ENCODE measurements around the gene RHEX. TPM values are rescaled to one million over a fixed set of nuclear protein-coding genes. Genes with fewer than 3 reads are reported as not detected.
"Not testable (repeated sequence)": the region's sequence is repeated elsewhere in the genome, so short reads cannot be mapped to it uniquely, and the experiment has no call there.

Gene RHEX
- total RNA-seq, 1 experiment from 2014 or later = 88.9 TPM

- no peak for TF ChIP-seq CTCF (IDR thresholded peaks at IDR 0.05; ENCODE audit: unreplicated experiment)
These were observed 2.2 kb upstream of the RHEX start for GRCh38 chr1:206050655-206051235.

GRCh38 chr1:206052231-206052865 lies 625 bp upstream of the RHEX start:
- Mint-ChIP-seq H3K4me3 (ENCODE audit: low read depth, unreplicated experiment) (peak overlapping the region; percentile 94), H3K27ac (ENCODE audit: unreplicated experiment) (peak overlapping the region; percentile 99), H3K4me1 (ENCODE audit: low read depth, unreplicated experiment) (peaks cover 86% of the 10 kb centered on the region), H3K36me3 (ENCODE audit: insufficient read depth, unreplicated experiment) (peaks cover 73% of the 10 kb centered on the region)
- CTCF ChIA-PET = interaction anchor here (0.9 to 2.3 kb wide), 5 partner anchors 13 to 134 kb away, joined by 3 to 6 read pairs (median 4); no protein-coding TSS in a partner anchor
- intact Hi-C loops (cut with micrococcal nuclease; ENCODE audit: unreplicated experiment); BruUV-seq (replicated peaks); H3K9me3 Mint-ChIP-seq (ENCODE audit: low read depth, unreplicated experiment); H3K27me3 Mint-ChIP-seq (ENCODE audit: unreplicated experiment); DNase-seq: not testable (repeated sequence)

More at GRCh38 chr1:206050655-206051235, 2.2 kb upstream of the RHEX start:
- Mint-ChIP-seq H3K27ac (ENCODE audit: unreplicated experiment) (peak overlapping the region; percentile 99), H3K27me3 (ENCODE audit: unreplicated experiment) (no peaks in the 10 kb centered on the region), H3K4me1 (ENCODE audit: low read depth, unreplicated experiment) (peaks cover 72% of the 10 kb centered on the region), H3K9me3 (ENCODE audit: low read depth, unreplicated experiment) (no peaks in the 10 kb centered on the region), H3K36me3 (ENCODE audit: insufficient read depth, unreplicated experiment) (peaks cover 63% of the 10 kb centered on the region), H3K4me3 (ENCODE audit: low read depth, unreplicated experiment) (peak overlapping the region; percentile 94)
- CTCF ChIA-PET = interaction anchor here (0.6 to 2.3 kb wide), 5 partner anchors 16 to 132 kb away, joined by 3 to 6 read pairs (median 3); no protein-coding TSS in a partner anchor
- peak; percentile 89 for DNase-seq
- no TSS peak for BruUV-seq (replicated peaks)
- intact Hi-C loops (cut with micrococcal nuclease; ENCODE audit: unreplicated experiment) = loop anchor here (1.0 kb wide), 1 partner anchor 20 kb away; no protein-coding TSS in a partner anchor

- Mint-ChIP-seq H3K36me3 (ENCODE audit: insufficient read depth, unreplicated experiment) (peaks cover 74% of the 10 kb centered on the region), H3K4me3 (ENCODE audit: low read depth, unreplicated experiment) (peak overlapping the region; percentile 94), H3K27ac (ENCODE audit: unreplicated experiment) (peak overlapping the region; percentile 99), H3K4me1 (ENCODE audit: low read depth, unreplicated experiment) (peaks cover 86% of the 10 kb centered on the region)
- DNase-seq; H3K9me3 Mint-ChIP-seq (ENCODE audit: low read depth, unreplicated experiment); BruUV-seq (replicated peaks); H3K27me3 Mint-ChIP-seq (ENCODE audit: unreplicated experiment); intact Hi-C loops (cut with micrococcal nuclease; ENCODE audit: unreplicated experiment): not testable (repeated sequence)
- CTCF ChIA-PET = interaction anchor here (0.6 to 1.9 kb wide), 2 partner anchors 18 to 69 kb away, joined by 5 to 6 read pairs; no protein-coding TSS in a partner anchor
These were observed 643 bp downstream of the RHEX start for GRCh38 chr1:206053616-206054015.

- not testable (repeated sequence) for H3K27me3 Mint-ChIP-seq (ENCODE audit: unreplicated experiment); H3K9me3 Mint-ChIP-seq (ENCODE audit: low read depth, unreplicated experiment); BruUV-seq (replicated peaks)
- peak; percentile 69 for DNase-seq
- Mint-ChIP-seq H3K36me3 (ENCODE audit: insufficient read depth, unreplicated experiment) (peaks cover 87% of the 10 kb centered on the region), H3K4me3 (ENCODE audit: low read depth, unreplicated experiment) (peak overlapping the region; percentile 94), H3K27ac (ENCODE audit: unreplicated experiment) (peak overlapping the region; percentile 94), H3K4me1 (ENCODE audit: low read depth, unreplicated experiment) (peaks cover 91% of the 10 kb centered on the region)
- CTCF ChIA-PET = interaction anchor here (0.6 to 3.7 kb wide), 10 partner anchors 10 to 200 kb away, joined by 3 to 19 read pairs (median 5); no protein-coding TSS in a partner anchor
- intact Hi-C loops (cut with micrococcal nuclease; ENCODE audit: unreplicated experiment) = loop anchor here (5.0 kb wide), 1 partner anchor 33 kb away; the partner anchor contains the start of gene CTSE
These were observed 2.2 kb downstream of the RHEX start for GRCh38 chr1:206055069-206055625.

- peak overlapping the region; percentile 94 for H3K4me3 Mint-ChIP-seq (ENCODE audit: low read depth, unreplicated experiment)
- H3K4me1 Mint-ChIP-seq (ENCODE audit: low read depth, unreplicated experiment) = peaks cover 91% of the 10 kb centered on the region
- BruUV-seq (replicated peaks) = TSS peak; percentile 81
- not testable (repeated sequence) for H3K27me3 Mint-ChIP-seq (ENCODE audit: unreplicated experiment); H3K9me3 Mint-ChIP-seq (ENCODE audit: low read depth, unreplicated experiment)
- H3K27ac Mint-ChIP-seq (ENCODE audit: unreplicated experiment) = peak overlapping the region; percentile 94
- CTCF ChIA-PET = interaction anchor here (0.6 to 3.7 kb wide), 10 partner anchors 11 to 201 kb away, joined by 3 to 19 read pairs (median 5); no protein-coding TSS in a partner anchor
- DNase-seq = peak; percentile 67
- intact Hi-C loops (cut with micrococcal nuclease; ENCODE audit: unreplicated experiment) = loop anchor here (1.0 to 5.0 kb wide), 4 partner anchors 7 to 71 kb away; partner anchors contain the start of gene CTSE
- peaks cover 93% of the 10 kb centered on the region for H3K36me3 Mint-ChIP-seq (ENCODE audit: insufficient read depth, unreplicated experiment)
These were observed 2.8 kb downstream of the RHEX start for GRCh38 chr1:206055639-206056323.

- not testable (repeated sequence) for H3K9me3 Mint-ChIP-seq (ENCODE audit: low read depth, unreplicated experiment); DNase-seq; H3K27me3 Mint-ChIP-seq (ENCODE audit: unreplicated experiment); BruUV-seq (replicated peaks)
- Mint-ChIP-seq H3K4me3 (ENCODE audit: low read depth, unreplicated experiment) (peak overlapping the region; percentile 94), H3K27ac (ENCODE audit: unreplicated experiment) (peak overlapping the region; percentile 94), H3K36me3 (ENCODE audit: insufficient read depth, unreplicated experiment) (peaks cover 98% of the 10 kb centered on the region), H3K4me1 (ENCODE audit: low read depth, unreplicated experiment) (peaks cover 84% of the 10 kb centered on the region)
- intact Hi-C loops (cut with micrococcal nuclease; ENCODE audit: unreplicated experiment) = loop anchor here (5.0 kb wide), 1 partner anchor 36 kb away; the partner anchor contains the start of gene CTSE
- CTCF ChIA-PET = interaction anchor here (1.0 to 1.2 kb wide), 2 partner anchors 28 to 35 kb away, joined by 3 read pairs; partner anchors contain the start of gene CTSE
These were observed 5.4 kb downstream of the RHEX start for GRCh38 chr1:206058289-206058926.

Data from Calu3 (cell line).